ENCODE results near the gene ZNF397. TPM values are rescaled to one million over a fixed set of nuclear protein-coding genes. Genes with fewer than 3 reads are reported as not detected.

ZNF397 gene
- polyA plus RNA-seq, 3 donors: 6.9 to 16.0 (median 9.5) TPM

DNA sequence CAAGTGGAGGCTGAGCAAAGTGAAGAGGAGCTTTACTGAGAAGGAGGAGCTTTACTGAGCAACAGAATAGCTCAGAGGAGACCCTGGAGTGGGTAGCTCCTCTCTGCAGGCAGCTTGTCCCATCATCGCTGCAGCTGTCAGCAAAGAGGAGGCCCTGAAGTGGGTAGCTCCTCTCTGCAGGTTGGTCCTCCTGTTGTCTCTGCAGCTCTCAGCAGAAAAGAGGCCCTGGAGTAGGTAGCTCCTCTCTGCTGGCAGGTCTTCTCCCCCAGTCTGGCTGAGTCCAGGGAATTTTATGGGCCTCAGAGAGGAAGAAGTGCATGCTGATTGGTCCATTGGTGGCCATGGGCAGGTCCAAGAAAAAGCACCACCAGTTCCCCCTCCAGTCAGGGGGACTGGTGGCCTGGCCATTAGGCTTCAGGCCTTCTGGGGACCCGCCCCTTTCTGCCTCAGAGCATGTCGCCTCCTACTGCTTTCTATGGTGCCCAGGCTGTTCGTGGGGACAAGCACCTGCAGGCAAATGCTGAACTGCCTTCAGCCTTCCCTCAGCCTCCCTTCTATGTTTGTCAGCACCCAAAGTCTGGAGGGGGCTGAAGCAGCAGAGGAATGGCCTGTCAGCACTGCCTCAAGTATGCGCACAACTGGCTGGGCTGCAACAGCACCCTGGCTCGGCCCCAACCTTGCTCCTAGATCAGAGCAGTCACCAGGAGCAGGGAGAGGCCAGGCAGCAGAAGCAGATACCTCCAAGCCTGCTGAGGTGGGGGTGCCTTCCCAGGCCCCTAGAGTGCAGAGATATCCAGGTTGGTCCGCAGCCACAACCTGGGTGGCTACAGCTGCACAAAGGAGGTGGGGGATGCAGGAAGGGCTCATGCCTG lies 43.3 kb downstream of the ZNF397 start:
- 97 to 98% (median 97%) methylated on average over 7 of the region's 7 CpGs for WGBS, 3 donors
- H3K27ac ChIP-seq (ENCODE audit: low read depth, low read length): no peak overlapping the region

DNA sequence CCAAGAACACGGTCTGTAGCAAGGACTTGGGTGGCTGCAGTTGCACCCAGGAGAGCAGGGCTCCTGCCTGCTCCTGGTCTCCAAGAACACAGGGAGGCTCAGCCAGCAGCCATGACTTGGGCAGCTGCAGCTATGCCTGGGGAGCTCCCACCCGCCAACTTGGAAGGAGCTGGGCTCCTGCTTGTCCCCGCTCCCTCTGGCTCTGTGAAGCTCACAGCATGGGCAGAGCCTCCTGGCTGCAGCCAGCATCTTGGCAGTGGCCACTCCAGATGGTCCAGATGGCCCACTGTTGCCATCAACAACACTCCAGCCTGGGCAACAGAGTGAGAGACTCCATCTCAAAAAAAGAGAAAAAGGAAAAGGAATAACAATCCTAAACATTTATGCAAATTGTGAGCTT lies 44.0 kb downstream of the ZNF397 start:
- H3K27ac ChIP-seq (ENCODE audit: low read depth, low read length): no peak overlapping the region
- WGBS, 3 donors: 97 to 100% (median 98%) methylated on average over 3 of the region's 3 CpGs

DNA sequence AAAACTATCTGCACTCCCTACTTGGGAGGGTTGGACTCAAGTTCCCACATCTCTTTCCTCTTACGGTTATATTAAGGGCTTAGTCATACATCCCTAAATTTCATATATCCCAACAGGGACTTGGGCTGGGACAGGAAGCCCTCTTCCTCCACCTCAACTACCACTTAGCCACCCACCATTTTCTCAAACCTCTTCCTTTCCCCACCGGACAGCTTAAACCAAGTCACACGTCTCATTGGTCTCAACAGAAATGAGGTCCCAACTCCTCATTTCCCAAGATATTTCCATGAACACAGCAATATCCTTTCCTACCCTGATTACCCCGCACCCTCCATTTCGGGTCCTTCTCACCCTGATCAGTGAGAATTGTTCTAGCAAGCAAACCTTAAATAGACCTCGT lies 48.5 kb downstream of the ZNF397 start:
- 2 to 5% (median 5%) methylated on average over 6 of the region's 6 CpGs for WGBS, 3 donors
- H3K27ac ChIP-seq (ENCODE audit: low read depth, low read length): no peak overlapping the region

GRCh38 chr18:35289727-35290093 lies 48.9 kb downstream of the ZNF397 start:
- WGBS, 3 donors: 0% methylated on average over 8 of the region's 8 CpGs
- H3K27ac ChIP-seq (ENCODE audit: low read depth, low read length): peak overlapping the region; percentile 60

- WGBS, 3 donors: 0% methylated on average over 41 of the region's 41 CpGs
- H3K27ac ChIP-seq (ENCODE audit: low read depth, low read length): peak within 1 kb of the TSS; percentile 60
These were observed 49.4 kb downstream of the ZNF397 start, which contains the start of gene ZSCAN30 for GRCh38 chr18:35290094-35290735. Gene ZSCAN30 (minus strand): TSS chr18:35290229. CDS start chr18:35264352, 25,877 bp downstream.

- no peak overlapping the region for H3K27ac ChIP-seq (ENCODE audit: low read depth, low read length)
- 82 to 85% (median 82%) methylated on average over 2 of the region's 2 CpGs for WGBS, 3 donors
These were observed 50.3 kb downstream of the ZNF397 start for GRCh38 chr18:35291166-35291565.

DNA sequence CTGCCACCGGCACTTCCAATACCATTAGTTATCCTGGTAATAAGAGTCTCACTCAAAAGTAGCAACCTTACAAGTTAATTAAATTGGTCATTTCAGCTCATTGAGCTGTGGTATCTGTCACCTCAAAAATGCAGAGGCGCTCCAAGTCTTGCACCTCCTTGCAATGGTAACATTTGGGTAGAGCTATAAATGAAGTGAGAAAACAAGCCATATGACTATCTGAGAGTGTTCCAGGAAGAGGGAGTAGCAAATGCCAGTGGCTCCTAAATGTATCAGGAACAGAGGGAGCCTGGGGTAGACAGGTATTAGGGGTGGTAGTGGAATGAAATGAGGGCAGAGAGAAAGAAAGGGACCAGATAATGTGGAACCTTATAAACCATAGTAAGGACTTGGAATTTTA lies 55.2 kb downstream of the ZNF397 start:
- H3K27ac ChIP-seq (ENCODE audit: low read depth, low read length): no peak overlapping the region
- WGBS, 3 donors: 97 to 100% (median 100%) methylated on average over 2 of the region's 2 CpGs

- WGBS, 3 donors: 95 to 100% (median 96%) methylated on average over 4 of the region's 4 CpGs
- H3K27ac ChIP-seq (ENCODE audit: low read depth, low read length): no peak overlapping the region
These were observed 62.8 kb downstream of the ZNF397 start for GRCh38 chr18:35303610-35304009.

DNA sequence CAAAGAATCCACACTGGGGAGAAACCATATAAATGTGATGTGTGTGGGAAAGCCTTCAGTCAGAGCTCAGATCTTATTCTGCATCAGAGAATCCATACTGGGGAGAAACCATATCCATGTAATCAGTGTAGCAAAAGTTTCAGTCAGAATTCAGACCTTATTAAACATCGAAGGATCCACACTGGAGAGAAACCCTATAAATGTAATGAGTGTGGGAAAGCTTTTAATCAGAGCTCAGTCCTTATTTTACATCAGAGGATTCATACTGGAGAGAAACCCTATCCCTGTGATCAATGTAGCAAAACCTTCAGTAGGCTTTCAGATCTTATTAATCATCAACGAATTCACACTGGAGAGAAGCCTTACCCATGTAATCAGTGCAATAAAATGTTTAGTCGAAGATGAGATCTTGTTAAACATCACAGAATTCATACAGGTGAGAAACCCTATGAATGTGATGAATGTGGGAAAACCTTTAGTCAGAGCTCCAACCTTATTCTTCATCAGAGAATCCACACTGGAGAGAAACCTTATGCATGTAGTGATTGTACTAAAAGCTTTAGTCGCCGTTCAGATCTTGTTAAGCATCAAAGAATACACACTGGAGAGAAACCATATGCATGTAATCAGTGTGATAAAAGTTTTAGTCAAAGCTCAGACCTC lies 65.9 kb downstream of the ZNF397 start:
- 98 to 99% (median 98%) methylated on average over 5 of the region's 5 CpGs for WGBS, 3 donors
- H3K27ac ChIP-seq (ENCODE audit: low read depth, low read length): no peak overlapping the region

Other genes with a start within 250 kb of the ZNF397 start
- 10 to 100 TPM in 2 of 3 donors, 1 to 10 TPM in 1; 7.2 to 17.1 (median 10.8) TPM for gene MAPRE2, start 199.6 kb upstream of the ZNF397 start, polyA plus RNA-seq
- gene ZSCAN30, start 49.2 kb downstream of the ZNF397 start, polyA plus RNA-seq: 10 to 100 TPM in 1 of 3 donors, 1 to 10 TPM in 2; 4.1 to 10.3 (median 6.2) TPM
- gene ZNF24, start 103.4 kb downstream of the ZNF397 start, polyA plus RNA-seq: 10 to 100 TPM in 2 of 3 donors, 1 to 10 TPM in 1; 9.8 to 13.6 (median 13.4) TPM
- 1 to 10 TPM in 1 of 3 donors, under 1 TPM in 2; 0.56 to 2.1 (median 0.61) TPM for gene ZNF396, start 136.3 kb downstream of the ZNF397 start, polyA plus RNA-seq